Duodenal mucosa (tissue), 2 donors: Measurements from ENCODE around the gene BCAS3.
"Not testable (repeated sequence)": the region's sequence is repeated elsewhere in the genome, so short reads cannot be mapped to it uniquely, and the experiment has no call there.

ENCODE experiments used
- H3K27ac ChIP-seq: one replicate; pipeline ENCODE4 v1.7.0; 2013; ENCODE audit warnings: low read depth, low read length
- H3K27me3 ChIP-seq, 2 donors: one replicate each; pipeline ENCODE4 v1.7.0; 2013; ENCODE audit warnings: low read length in 2 of 2, control low read depth in 1 of 2; ENCODE audit not compliant: insufficient read depth in 2 of 2, control insufficient read depth in 1 of 2
- H3K36me3 ChIP-seq, 2 donors: one replicate each; pipeline ENCODE4 v1.7.0; 2013; ENCODE audit warnings: low read length in 2 of 2, control low read depth in 1 of 2; ENCODE audit not compliant: insufficient read depth in 2 of 2, control insufficient read depth in 1 of 2
- H3K4me1 ChIP-seq, 2 donors: one replicate each; pipeline ENCODE4 v1.7.0; 2013; ENCODE audit warnings: low read length in 2 of 2, control low read depth in 1 of 2; ENCODE audit not compliant: insufficient read depth in 2 of 2, control insufficient read depth in 1 of 2
- H3K4me3 ChIP-seq, 2 donors: one replicate each; pipeline ENCODE4 v1.7.0; 2013; ENCODE audit warnings: low read length in 2 of 2, low read depth in 1 of 2
- H3K9ac ChIP-seq, 2 donors: one replicate each; pipeline ENCODE4 v1.7.0; 2013; ENCODE audit warnings: low read length in 2 of 2, low read depth in 1 of 2
- H3K9me3 ChIP-seq, 2 donors: one replicate each; pipeline ENCODE4 v1.7.0; 2013; ENCODE audit warnings: low read length in 2 of 2, control low read depth in 1 of 2; ENCODE audit not compliant: control insufficient read depth in 1 of 2

The BCAS3 gene

DNA sequence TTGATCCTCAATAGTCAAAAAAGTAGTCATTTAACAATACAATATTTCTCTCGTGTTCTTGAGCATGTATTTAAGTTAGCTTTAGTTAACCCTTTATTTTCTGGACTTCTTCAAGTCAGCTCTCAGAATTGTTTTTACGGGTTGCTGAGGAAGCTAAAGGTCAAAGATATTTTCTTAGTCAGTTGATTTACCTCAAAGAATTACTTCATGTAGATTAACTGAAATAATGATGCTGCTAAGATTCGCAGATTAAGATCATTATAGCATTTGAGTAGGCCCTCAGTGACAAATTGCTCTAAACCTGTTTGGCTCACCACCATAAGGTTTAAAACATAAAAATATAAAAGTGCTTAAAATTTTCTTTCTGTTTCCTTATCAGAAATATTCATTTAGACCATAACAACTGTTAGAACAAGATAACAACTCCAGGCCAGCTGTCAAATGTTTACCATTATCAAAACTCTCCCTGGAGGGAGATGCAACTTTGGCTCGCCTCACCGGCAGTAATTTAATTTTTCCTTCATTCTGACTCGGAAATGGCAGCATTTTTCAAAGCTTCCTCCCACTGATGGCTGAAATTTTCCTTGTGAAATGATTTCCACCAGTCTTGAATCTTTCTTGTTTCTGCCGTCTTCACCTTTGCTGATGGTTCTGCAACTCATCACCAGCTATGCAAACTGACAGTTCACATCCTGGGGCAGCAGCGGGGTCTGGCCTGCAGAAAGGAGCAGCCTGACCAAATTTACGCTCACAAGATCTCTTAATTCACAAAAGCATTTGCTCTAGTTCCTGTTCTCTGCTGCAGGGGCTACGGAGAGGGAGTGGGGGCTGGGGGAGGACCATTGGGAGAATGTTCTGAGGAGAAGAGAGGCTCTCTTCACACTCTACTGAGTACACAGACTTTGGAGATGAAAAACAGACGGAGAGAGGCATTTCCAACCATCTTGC lies 467.2 kb downstream of the BCAS3 start:
- Histone ChIP-seq H3K9ac (peak overlapping the region in 1 of 2 donors; percentile 22), H3K36me3 (no peaks in the 10 kb centered on the region), H3K4me3 (peak overlapping the region in 1 of 2 donors; percentile 11), H3K9me3 (no peaks in the 10 kb centered on the region), H3K4me1 (peaks cover 8 to 14% of the 10 kb centered on the region in 2 donors), H3K27ac (no peak overlapping the region), H3K27me3 (no peaks in the 10 kb centered on the region)

- H3K9ac ChIP-seq, H3K36me3 ChIP-seq, H3K9me3 ChIP-seq, H3K27me3 ChIP-seq, H3K4me3 ChIP-seq, H3K27ac ChIP-seq: not testable (repeated sequence)
- peaks cover 4 to 11% of the 10 kb centered on the region in 2 donors for H3K4me1 ChIP-seq
These were observed 469.2 kb downstream of the BCAS3 start for GRCh38 chr17:61146833-61147232.

DNA sequence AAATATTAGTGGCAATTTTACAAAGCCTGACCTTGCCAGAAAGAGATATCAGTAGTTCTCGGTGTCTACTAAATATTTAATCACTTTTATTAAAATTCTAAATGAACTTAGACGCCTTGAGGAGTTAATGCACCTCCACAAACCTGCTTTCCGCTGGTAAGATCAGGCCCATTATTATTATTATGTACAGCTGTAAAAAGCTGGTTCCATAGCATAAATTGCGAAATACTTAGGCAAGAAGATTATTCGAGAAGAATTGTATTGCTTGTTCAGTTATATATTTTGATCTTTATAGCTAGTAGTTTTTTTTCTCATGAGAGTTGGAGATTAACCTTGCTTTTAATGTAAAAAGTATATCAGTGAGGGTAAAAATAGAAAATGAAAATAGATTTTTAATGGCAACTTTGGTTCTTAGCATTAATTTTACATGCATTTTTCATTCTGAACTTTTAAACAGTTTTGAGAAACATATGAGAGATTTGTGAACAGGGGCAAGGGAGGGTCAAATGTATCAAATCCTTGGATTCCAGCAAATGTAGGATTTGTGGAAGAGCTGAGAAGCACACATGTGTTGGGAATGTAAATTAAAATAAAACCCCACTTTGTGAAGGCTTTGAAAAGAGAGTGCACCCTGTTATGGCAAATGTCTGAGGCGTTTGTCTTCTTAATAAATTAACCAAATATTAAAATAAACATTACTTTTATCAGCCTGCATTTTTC lies 471.6 kb downstream of the BCAS3 start:
- Histone ChIP-seq H3K27me3 (no peaks in the 10 kb centered on the region), H3K4me3 (no peak overlapping the region), H3K27ac (no peak overlapping the region), H3K9ac (no peak overlapping the region), H3K4me1 (peaks cover 4 to 9% of the 10 kb centered on the region in 2 donors), H3K9me3 (no peaks in the 10 kb centered on the region), H3K36me3 (no peaks in the 10 kb centered on the region)

DNA sequence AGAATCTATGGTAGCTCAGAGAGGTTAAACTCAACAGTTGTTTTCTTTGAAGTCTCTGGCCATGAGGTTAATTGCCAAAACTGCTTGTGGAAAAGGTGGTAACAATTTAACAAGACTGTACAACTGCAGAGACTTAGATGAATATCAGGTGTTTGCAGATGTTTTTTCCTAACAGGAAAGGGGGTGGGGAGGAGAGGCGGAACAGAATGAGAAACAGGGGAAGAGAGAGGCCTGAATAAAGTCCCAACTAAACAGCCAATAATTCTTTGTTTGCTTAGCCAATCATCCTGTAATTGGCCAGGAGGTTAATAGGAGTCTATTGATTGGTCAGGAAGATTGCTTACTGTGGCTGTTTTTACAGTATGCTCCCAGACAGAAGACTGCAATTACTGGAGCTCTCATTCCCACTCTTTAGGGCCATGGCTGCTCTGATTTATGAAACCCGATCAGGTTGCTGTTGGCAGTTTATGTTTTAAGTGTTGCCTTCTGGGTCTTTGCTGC lies 472.3 kb downstream of the BCAS3 start:
- no peak overlapping the region for H3K27ac ChIP-seq
- H3K9ac ChIP-seq, result no peak overlapping the region
- H3K27me3 ChIP-seq, result no peaks in the 10 kb centered on the region
- no peak overlapping the region for H3K4me3 ChIP-seq
- no peaks in the 10 kb centered on the region for H3K9me3 ChIP-seq
- H3K4me1 ChIP-seq, result peaks cover 3 to 4% of the 10 kb centered on the region in 2 donors
- no peaks in the 10 kb centered on the region for H3K36me3 ChIP-seq

GRCh38 chr17:61150686-61151299 lies 473.1 kb downstream of the BCAS3 start:
- no peaks in the 10 kb centered on the region for H3K4me1 ChIP-seq
- no peaks in the 10 kb centered on the region for H3K27me3 ChIP-seq
- H3K4me3 ChIP-seq, result no peak overlapping the region
- no peak overlapping the region for H3K27ac ChIP-seq
- no peak overlapping the region for H3K9ac ChIP-seq
- no peaks in the 10 kb centered on the region for H3K9me3 ChIP-seq
- no peaks in the 10 kb centered on the region for H3K36me3 ChIP-seq

GRCh38 chr17:61152898-61153297 lies 475.2 kb downstream of the BCAS3 start:
- Histone ChIP-seq H3K27ac (no peak overlapping the region), H3K4me1 (no peaks in the 10 kb centered on the region), H3K9me3 (no peaks in the 10 kb centered on the region), H3K9ac (no peak overlapping the region), H3K4me3 (no peak overlapping the region), H3K36me3 (no peaks in the 10 kb centered on the region), H3K27me3 (no peaks in the 10 kb centered on the region)

DNA sequence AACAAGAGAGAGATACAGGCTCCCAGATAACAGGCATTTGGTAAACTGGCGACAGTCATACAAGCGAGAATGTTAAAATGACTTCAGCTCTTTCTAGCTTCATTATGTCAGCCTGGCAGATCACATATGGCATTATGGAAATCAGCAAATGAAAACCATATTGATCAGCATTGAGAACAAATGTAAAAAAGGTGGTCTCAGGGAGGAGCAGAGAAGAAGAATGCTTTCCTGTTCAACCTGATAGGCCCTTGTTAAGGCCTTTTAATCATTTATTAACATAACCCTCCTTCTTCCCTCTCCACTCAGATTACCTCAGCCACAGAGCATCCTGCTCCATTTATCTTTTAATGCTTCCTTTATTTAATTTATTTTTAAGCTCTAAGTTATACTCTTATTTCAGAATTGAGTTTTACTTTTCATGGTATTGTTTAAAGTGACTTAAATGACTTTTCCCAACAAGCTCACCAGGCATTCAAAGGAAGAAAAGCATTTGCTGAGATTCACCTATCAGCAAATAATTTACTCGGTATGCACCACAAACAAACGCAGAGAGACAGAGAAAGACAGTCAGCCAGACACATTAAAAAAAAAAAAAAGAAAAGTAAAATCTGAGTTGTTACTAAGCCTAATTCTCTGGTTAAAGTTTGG lies 478.1 kb downstream of the BCAS3 start:
- Histone ChIP-seq H3K27me3 (no peaks in the 10 kb centered on the region), H3K27ac (no peak overlapping the region), H3K9ac (no peak overlapping the region), H3K4me3 (no peak overlapping the region), H3K4me1 (no peaks in the 10 kb centered on the region), H3K36me3 (no peaks in the 10 kb centered on the region), H3K9me3 (no peaks in the 10 kb centered on the region)

GRCh38 chr17:61157246-61157886 lies 479.7 kb downstream of the BCAS3 start:
- H3K27me3 ChIP-seq, result no peaks in the 10 kb centered on the region
- H3K4me3 ChIP-seq, result no peak overlapping the region
- H3K9me3 ChIP-seq, result no peaks in the 10 kb centered on the region
- no peaks in the 10 kb centered on the region for H3K4me1 ChIP-seq
- no peak overlapping the region for H3K27ac ChIP-seq
- no peaks in the 10 kb centered on the region for H3K36me3 ChIP-seq
- H3K9ac ChIP-seq, result no peak overlapping the region

GRCh38 chr17:61158376-61158775 lies 480.7 kb downstream of the BCAS3 start:
- H3K36me3 ChIP-seq, result no peaks in the 10 kb centered on the region
- H3K27me3 ChIP-seq, result no peaks in the 10 kb centered on the region
- no peaks in the 10 kb centered on the region for H3K9me3 ChIP-seq
- no peak overlapping the region for H3K27ac ChIP-seq
- no peak overlapping the region for H3K9ac ChIP-seq
- no peaks in the 10 kb centered on the region for H3K4me1 ChIP-seq
- H3K4me3 ChIP-seq, result no peak overlapping the region
